IgD-negative memory B cell (primary cell): ENCODE data around the gene SP140. TPM values are rescaled to one million over a fixed set of nuclear protein-coding genes. Genes with fewer than 3 reads are reported as not detected.

Experiments used
- polyA plus RNA-seq: library from polyadenylated mRNA; unstranded; fragments of 300-500 nt; fragmentation: Illumina TruSeq; gene quantifications from one replicate; pipeline ENCODE4 v1.2.3, GENCODE V29; 2021

SP140 gene
- polyA plus RNA-seq, 1 donor from 2014 or later, result 130 TPM

Other genes with a start within 250 kb of the SP140 start
- gene SLC16A14, start 156.8 kb upstream of the SP140 start, polyA plus RNA-seq, result 0.49 TPM
- gene SP110, start 5.8 kb upstream of the SP140 start, polyA plus RNA-seq, result 273 TPM
- gene SP140L, start 101.5 kb downstream of the SP140 start, polyA plus RNA-seq, result 38.9 TPM
- 288 TPM for gene SP100, start 190.5 kb downstream of the SP140 start, polyA plus RNA-seq